Lower leg skin (tissue), 4 donors: Measurements from ENCODE around the gene USP40. TPM values are rescaled to one million over a fixed set of nuclear protein-coding genes. Genes with fewer than 3 reads are reported as not detected.

Source experiments
- DNase-seq, 2 donors: peaks; one replicate each; pipeline ENCODE4 v3.0.0-alpha.2; 2019; ENCODE audit warnings: low spot score in 2 of 2
- H3K4me3 ChIP-seq: fragments of 200-600 bp; sonication (generic); 2 replicates; pipeline ENCODE4 v1.5.1; 2017; ENCODE audit warnings: mild to moderate bottlenecking, low read depth; ENCODE audit not compliant: poor library complexity, severe bottlenecking
- POLR2A ChIP-seq, 2 donors: fragments of 450-650 bp; IDR thresholded peaks; one replicate each; pipeline ENCODE4 v1.6.1; 2016 to 2017; ENCODE audit warnings: antibody characterized with exemption in 2 of 2, mild to moderate bottlenecking in 1 of 2, moderate library complexity in 1 of 2
- WGBS, 2 donors: methylation state at CpG; one replicate each; pipeline ENCODE4 v1.1.5; 2018; 5-methylcytosine and 5-hydroxymethylcytosine counted together
- intact Hi-C: fragments of 100-400 bp; cut with DNase I; formaldehyde crosslinking; loops from one replicate; pipeline ENCODE4 v1.15.0; 2023; ENCODE audit warnings: low total_unique reads
- total RNA-seq, 4 donors: library from RNA; depleted of rRNA; stranded (reverse); fragments of >200 nt; gene quantifications; one replicate each; pipeline ENCODE4 v1.1.0, GENCODE V29; 2016
- TF ChIP-seq, protein P1 (sequence below), 3 donors: fragments of 450-650 bp; IDR thresholded peaks; one replicate each; pipeline ENCODE4 v1.5.1; 2016; ENCODE audit warnings: antibody characterized with exemption in 3 of 3, mild to moderate bottlenecking in 3 of 3, moderate library complexity in 2 of 3

USP40 gene
- total RNA-seq, 4 donors from 2014 or later, result 26.9 to 38.7 (median 37.4) TPM

DNA sequence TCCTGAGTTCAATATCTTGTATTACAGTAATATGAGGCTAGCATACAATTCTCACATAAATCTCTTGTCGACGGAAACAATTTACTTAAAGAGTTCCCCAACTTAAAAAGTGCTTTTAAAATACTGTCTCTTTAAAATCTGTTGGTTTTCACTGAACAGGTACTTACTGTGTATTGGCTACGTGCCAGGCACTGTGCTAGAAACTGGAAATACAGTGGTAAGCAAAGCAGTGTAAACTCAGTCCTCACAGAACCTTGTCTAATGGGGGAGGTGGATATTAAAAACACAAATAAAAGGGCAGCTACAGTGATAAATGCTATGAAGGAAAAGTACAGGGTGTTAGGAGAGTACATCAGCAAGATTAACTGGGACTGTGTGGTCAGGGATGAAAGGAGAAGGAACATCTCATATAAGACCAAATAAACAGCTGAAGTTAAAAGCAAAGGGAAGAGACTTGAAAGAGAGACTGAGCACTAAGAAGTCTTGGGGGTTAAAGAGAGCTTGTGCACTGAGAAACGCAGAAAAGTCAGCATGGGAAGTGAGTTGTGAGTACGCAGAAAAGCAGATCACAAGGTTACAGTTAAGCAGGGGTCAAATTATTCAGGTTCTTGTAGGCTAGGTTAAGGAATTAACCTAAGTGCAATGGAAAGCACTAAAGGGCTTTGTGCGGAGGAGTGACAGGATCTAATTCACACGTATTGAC, 52.5 kb downstream of the USP40 start:
- intact Hi-C loops, result no loop called here
- TF ChIP-seq, protein P1, sequence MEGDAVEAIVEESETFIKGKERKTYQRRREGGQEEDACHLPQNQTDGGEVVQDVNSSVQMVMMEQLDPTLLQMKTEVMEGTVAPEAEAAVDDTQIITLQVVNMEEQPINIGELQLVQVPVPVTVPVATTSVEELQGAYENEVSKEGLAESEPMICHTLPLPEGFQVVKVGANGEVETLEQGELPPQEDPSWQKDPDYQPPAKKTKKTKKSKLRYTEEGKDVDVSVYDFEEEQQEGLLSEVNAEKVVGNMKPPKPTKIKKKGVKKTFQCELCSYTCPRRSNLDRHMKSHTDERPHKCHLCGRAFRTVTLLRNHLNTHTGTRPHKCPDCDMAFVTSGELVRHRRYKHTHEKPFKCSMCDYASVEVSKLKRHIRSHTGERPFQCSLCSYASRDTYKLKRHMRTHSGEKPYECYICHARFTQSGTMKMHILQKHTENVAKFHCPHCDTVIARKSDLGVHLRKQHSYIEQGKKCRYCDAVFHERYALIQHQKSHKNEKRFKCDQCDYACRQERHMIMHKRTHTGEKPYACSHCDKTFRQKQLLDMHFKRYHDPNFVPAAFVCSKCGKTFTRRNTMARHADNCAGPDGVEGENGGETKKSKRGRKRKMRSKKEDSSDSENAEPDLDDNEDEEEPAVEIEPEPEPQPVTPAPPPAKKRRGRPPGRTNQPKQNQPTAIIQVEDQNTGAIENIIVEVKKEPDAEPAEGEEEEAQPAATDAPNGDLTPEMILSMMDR (IDR thresholded peaks at IDR 0.05), result no peak
- TF ChIP-seq POLR2A (IDR thresholded peaks at IDR 0.05), result no peak
- H3K4me3 ChIP-seq, result no peak overlapping the region
- WGBS, 2 donors, result 78 to 80% methylated on average over 7 of the region's 7 CpGs
- DNase-seq, result no peak

DNA sequence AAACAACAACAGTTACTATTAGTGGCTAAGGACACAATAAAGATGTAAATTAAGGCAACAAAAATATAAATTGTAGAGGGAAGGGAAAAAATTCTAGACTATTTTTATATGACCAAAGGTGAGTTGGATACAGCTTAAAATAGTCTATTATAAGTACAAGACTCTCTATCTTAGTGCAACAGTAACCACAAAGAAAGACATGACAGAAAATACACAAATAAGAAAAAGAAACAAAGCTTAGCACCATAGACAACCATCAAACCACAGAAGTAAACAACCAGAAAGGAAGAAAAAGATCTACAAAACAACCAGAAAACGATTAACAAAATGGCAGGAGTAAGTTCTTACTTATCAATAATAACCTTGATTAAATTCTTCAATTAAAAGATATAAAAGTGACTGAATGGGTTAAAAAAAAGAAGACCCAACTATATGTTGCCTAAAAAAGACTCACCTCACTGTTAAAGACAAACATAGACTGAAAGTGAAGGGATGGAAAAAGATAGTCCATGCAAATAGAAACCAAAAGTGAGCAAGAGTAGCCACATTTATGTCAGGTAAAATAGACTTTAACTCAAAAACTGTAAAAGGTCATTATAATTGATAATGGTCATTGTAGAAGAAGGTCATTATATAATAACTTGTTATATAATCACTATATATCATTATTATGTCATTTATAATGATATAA, 62.5 kb downstream of the USP40 start:
- DNase-seq, result no peak
- 92 to 97% methylated on average over 1 of the region's 1 CpG for WGBS, 2 donors
- intact Hi-C loops, result no loop called here
- H3K4me3 ChIP-seq, result no peak overlapping the region
- TF ChIP-seq, protein P1 (IDR thresholded peaks at IDR 0.05), result no peak
- no peak for TF ChIP-seq POLR2A (IDR thresholded peaks at IDR 0.05)

DNA sequence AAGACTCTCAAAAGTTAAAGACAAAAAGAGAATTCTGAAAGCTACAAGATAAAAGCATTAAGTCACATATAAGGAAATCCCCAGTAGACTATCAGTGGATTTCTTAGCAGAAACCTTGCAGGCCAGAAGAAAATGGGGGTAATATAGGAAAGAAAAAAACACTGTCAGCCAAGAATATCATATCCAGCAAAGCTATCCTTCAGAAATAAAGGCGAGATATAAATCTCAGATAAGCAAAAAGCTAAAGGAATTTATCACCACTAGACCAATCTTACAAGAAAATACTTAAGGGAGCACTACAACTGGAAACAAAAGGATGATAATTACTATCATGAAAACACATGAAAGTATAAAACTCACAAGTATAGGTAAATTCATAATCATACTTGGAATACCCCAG, 63.1 kb downstream of the USP40 start:
- TF ChIP-seq, protein P1 (IDR thresholded peaks at IDR 0.05), result no peak
- TF ChIP-seq POLR2A (IDR thresholded peaks at IDR 0.05), result no peak

DNA sequence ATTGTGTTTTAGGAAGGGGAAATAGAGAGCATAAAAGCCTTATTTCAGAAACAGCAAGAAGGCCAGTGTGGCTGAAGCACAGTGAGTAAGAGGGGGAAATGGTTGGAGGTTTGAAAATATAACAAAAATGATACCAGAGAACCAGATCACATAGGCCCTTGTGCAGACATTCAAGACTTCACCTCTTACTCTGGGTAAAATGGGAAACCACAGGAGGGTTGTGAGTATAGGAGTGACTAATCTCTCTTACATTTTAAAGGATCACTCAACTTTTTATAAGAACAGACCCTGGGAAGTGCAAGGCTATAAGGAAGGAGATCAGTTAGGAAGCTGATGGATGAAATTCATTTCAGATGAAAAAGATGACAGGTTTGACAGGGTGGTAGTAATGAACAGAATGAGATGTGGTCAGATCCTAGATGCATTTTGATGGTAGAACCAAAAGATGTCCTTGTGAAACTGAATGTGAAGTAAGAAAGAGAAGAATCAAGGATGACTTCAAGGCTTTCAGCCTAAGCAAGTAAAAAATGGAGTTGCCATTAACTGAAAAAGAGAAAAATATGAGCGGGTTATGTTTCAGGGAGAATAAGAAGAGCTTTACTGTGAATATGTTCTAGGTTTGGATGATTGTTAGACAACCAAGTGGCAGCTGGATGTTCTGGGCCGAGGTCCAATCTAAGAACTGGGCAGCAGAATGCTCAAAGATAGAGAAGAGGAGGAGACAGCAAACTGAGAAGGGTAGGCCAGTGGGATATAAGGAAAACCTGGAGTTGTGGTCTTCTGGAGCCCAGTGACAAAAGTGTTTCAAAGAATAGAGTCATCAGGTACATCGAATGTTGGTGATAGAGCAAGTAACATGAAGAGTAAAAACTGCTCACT, 65.1 kb downstream of the USP40 start:
- TF ChIP-seq POLR2A (IDR thresholded peaks at IDR 0.05), result no peak
- TF ChIP-seq, protein P1 (IDR thresholded peaks at IDR 0.05), result no peak
- no peak for DNase-seq
- intact Hi-C loops, result no loop called here
- H3K4me3 ChIP-seq, result no peak overlapping the region
- 91 to 97% methylated on average over 3 of the region's 3 CpGs for WGBS, 2 donors

More for the DNA sequence above, 63.1 kb downstream of the USP40 start:
- no peak overlapping the region for H3K4me3 ChIP-seq
- no peak for DNase-seq
- intact Hi-C loops, result no loop called here
- WGBS, 2 donors, result 92 to 100% methylated on average over 1 of the region's 1 CpG

DNA sequence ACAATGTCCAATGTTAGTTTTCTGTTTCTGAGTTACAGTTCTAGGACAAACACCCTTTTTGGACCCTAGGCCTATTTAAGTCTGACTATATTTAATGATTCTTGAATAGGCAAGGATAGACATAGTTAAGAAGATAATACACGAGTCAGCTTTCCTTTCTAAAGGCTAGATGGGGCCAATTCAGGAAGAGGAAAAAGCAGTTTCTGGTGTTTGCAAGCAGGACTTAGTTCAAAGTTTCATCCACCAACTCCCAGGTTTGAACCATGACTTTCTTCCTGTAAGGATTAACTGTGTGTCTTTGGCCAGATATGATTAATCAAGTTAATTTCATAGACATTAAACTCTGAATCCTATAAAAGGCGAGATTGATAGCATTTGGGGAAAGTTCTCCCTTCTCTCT, 66.7 kb downstream of the USP40 start:
- intact Hi-C loops, result no loop called here
- no peak overlapping the region for H3K4me3 ChIP-seq
- no peak for DNase-seq
- TF ChIP-seq, protein P1 (IDR thresholded peaks at IDR 0.05), result no peak
- TF ChIP-seq POLR2A (IDR thresholded peaks at IDR 0.05), result no peak
- 86 to 92% methylated on average over 2 of the region's 2 CpGs for WGBS, 2 donors
